OCI-LY3 (cell line): ENCODE data around the gene ATXN7L2.

Experiments
- EZH2phosphoT487 ChIP-seq: fragments of 200-600 bp; shearing (Covaris generic); IDR thresholded peaks from 2 replicates; pipeline ENCODE4 v1.6.1; 2018; ENCODE audit warnings: antibody characterized with exemption, mixed run types, low read depth
- TF ChIP-seq, protein P1 (sequence below): fragments of 200-600, 300-600 bp; sonication (generic); IDR thresholded peaks from 2 replicates; pipeline ENCODE4 v1.5.1; 2014; ENCODE audit warnings: antibody characterized with exemption, low read length, low read depth

DNA sequence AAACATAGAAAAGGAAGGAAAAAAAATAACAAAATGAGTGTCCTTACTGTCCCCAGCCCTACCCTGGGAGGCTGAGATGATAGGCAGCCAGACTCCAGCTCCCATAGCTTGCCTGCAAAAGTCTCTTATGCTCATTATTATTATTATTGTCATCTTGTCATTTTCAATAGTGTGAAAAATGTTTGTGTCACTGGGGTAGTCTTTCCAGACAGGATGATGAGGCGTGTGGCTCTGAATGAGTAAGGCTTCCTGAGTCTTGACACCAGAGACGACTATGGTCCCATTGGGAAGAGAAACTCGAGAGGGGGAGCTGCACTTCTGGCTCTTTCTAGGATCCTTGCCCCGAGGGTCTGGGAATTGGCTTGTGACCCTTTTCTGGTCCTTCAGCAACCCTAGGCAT, 9.1 kb downstream of the ATXN7L2 start:
- TF ChIP-seq, protein P1, sequence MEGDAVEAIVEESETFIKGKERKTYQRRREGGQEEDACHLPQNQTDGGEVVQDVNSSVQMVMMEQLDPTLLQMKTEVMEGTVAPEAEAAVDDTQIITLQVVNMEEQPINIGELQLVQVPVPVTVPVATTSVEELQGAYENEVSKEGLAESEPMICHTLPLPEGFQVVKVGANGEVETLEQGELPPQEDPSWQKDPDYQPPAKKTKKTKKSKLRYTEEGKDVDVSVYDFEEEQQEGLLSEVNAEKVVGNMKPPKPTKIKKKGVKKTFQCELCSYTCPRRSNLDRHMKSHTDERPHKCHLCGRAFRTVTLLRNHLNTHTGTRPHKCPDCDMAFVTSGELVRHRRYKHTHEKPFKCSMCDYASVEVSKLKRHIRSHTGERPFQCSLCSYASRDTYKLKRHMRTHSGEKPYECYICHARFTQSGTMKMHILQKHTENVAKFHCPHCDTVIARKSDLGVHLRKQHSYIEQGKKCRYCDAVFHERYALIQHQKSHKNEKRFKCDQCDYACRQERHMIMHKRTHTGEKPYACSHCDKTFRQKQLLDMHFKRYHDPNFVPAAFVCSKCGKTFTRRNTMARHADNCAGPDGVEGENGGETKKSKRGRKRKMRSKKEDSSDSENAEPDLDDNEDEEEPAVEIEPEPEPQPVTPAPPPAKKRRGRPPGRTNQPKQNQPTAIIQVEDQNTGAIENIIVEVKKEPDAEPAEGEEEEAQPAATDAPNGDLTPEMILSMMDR: no peak
- TF ChIP-seq EZH2phosphoT487: no peak
